HG03460 (cell line): ENCODE results near the gene FBXL19.
"Not testable (repeated sequence)": the region's sequence is repeated elsewhere in the genome, so short reads cannot be mapped to it uniquely, and the experiment has no call there.

Experiments
- ATAC-seq: cut with Tn5 transposase; IDR thresholded peaks from one replicate; pipeline ENCODE4 v1.9.1; 2021; ENCODE audit not compliant: unreplicated experiment

The FBXL19 gene, protein sequence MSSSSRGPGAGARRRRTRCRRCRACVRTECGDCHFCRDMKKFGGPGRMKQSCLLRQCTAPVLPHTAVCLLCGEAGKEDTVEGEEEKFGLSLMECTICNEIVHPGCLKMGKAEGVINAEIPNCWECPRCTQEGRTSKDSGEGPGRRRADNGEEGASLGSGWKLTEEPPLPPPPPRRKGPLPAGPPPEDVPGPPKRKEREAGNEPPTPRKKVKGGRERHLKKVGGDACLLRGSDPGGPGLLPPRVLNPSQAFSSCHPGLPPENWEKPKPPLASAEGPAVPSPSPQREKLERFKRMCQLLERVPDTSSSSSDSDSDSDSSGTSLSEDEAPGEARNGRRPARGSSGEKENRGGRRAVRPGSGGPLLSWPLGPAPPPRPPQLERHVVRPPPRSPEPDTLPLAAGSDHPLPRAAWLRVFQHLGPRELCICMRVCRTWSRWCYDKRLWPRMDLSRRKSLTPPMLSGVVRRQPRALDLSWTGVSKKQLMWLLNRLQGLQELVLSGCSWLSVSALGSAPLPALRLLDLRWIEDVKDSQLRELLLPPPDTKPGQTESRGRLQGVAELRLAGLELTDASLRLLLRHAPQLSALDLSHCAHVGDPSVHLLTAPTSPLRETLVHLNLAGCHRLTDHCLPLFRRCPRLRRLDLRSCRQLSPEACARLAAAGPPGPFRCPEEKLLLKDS

GRCh38 chr16:30923554-30924075 lies at the start of gene FBXL19:
TSS of gene FBXL19 (plus strand) at chr16:30923572. CDS start at chr16:30925755, 2,183 bp downstream.
- ATAC-seq: no peak

DNA sequence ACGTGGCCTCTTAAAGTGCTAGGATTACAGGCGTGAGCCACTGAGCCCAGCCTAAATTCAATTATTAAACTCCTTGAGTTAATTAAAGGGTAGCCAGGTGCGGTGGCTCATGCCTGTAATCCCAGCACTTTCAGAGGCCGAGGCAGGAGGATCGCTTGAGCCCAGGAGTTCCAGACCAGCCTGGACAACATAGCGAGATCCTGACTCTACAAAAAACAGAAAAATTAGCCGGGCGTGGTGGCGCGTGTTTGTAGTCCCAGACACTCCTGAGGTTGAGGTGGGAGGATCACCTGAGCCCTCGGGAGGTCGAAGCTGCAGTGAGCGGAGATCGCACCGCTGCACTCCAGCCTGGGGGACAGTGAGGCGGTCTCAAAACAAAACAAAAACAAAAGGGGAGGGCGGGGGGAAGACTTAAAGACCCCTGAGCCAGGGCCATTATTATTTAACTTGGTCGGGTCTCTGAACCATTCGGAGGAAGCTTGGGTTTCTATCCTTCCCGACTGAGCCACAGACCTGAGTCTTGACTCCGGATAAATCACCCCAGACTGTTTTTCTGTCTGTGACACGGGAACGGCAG lies 49.0 kb upstream of the FBXL19 start:
- no peak for ATAC-seq

- peak; percentile 77 for ATAC-seq
Measured at GRCh38 chr16:30874821-30875717, 48.3 kb upstream of the FBXL19 start.

DNA sequence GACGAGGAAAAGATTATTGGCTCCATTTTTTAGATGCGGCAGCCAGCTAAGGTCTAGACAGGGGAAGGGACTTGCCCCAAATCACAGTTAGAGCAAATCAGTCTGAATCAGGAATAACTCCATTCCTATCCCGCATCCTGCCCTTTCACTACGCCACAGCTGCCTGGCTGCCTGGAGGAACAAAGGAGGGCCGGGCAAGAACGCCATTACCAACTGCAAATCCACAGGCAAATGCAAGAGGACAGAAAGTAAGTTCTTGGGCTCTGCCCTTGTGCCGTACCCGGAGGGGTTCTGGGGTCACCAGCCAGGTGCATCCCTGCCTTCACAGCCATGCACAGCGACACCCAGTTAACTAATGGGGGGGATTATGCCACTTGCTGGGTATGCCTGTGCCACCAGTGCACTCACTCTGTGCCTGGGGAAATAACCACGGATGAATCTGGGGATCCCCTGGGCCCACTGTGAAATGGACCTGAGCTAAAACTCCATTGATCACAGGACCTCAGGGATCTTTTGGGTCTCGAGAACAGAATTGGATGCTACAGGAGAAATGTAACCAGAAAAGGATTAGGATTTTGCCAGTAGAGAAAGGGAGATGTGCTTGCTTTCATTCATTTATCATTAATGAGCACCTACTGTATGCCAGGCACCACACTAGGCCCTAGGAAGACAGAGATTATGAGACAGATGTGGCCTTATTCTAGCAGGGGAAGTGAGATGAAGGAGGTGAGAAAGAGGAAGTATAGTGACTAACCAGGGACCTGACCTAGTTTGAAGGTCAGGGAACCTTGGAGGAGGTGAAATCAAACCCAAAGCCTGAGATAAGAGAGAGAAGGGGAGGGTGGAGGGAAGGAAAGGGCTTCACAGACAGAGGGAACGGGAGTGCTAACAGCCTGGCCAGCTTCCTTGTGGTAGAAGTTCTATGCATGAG lies 47.2 kb upstream of the FBXL19 start:
- no peak for ATAC-seq

GRCh38 chr16:30876867-30877266 lies 46.5 kb upstream of the FBXL19 start:
- no peak for ATAC-seq

GRCh38 chr16:30882429-30883310 lies 40.7 kb upstream of the FBXL19 start:
- ATAC-seq: no peak

- ATAC-seq: peak; percentile 48
Measured at GRCh38 chr16:30884760-30885159, 38.6 kb upstream of the FBXL19 start.

DNA sequence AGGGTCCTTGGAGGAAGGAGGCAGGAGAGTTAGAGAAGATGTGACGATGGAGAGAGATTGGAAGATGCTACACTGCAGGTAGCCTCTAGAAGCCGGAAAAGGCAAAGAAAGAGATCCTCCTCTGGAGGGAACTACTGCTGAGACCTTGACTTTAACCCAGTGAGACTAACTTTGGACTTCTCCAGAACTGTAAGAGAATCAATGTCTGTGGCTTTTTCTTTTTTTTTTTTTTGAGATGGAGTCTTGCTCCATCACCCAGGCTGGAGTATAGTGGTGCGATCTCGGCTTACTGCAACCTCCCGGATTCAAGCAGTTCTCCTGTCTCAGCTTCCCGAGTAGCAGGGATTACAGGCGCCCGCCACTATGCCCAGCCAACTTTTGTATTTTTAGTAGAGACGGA lies 38.2 kb upstream of the FBXL19 start:
- no peak for ATAC-seq

DNA sequence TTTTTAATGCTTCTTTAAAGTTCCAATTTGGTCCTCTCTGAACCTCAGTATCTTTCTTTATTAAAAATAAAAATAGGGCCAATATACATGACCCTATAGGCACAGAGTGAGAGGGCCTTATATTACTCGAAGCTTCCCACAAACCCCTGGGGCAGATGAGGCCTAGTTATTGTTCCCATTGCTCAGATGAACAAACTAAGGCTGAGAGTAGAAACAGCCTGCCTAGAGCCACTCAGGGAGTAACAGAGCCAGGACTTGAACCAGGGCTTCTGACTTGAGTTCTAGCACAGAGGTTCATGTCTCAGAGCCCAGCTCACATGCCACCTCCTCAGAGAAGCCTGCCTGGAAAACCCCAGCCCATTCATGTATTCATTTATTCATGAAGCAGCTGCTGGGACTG lies 37.2 kb upstream of the FBXL19 start:
- no peak for ATAC-seq

DNA sequence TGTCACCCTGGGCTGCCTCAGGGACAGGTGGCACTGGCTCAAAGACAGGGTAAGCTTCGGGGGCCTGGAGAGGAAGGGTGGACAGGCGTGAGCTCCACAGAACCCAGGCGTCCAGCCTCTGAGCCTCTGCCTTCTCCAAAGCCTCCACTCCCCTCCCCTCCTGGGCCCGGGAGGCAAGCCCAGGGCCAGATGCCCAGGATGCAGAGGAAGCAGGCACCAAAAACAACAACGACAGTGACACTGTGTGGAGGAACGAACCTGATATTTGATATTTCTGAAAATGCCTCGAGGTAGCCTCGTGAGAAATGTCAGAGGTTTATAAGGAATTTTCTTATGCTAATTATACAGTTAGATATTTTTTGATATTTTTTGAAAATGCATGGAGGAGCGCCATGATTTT lies 35.4 kb upstream of the FBXL19 start:
- ATAC-seq: no peak

GRCh38 chr16:30888856-30889499 lies 34.4 kb upstream of the FBXL19 start:
- no peak for ATAC-seq

- no peak for ATAC-seq
Measured at GRCh38 chr16:30889721-30890120, 33.7 kb upstream of the FBXL19 start.

GRCh38 chr16:30891043-30891823 lies 32.1 kb upstream of the FBXL19 start:
- ATAC-seq: not testable (repeated sequence)

DNA sequence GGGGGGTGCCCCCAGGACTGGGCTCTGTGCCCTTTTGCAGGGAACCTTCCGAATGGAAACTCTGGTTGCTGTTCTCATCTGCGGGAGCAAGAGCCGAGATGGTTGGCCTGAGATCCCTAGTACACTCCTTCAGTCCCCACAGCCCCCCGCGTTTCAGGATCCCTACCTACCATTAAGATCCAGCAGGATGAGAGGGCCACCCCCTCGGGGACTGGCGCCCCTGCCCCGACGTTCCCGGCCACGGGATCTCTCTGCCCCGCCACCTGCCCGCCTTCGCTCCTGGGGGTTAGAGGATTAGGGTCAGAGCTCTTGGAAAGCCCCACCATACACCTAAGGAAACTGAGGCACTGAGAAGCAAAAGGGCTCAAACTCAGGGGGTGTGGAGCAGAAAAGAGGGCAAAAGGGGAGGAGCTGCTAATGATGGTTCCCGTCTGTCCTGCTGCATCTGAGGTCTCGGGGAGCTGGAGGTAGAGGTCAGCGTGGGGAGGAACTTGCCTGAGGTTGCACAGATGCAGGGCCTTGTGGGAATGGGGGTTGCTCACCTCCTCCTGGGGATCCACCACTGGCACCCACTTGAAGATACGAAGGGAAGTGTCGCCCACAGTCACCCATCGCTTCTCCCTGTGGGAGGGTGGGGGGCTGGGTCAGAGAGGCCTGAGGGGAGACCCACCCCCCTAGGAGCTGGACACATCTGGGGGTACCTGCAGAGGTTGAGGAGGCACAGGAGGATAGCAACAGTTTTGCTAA lies 30.5 kb upstream of the FBXL19 start:
- no peak for ATAC-seq

DNA sequence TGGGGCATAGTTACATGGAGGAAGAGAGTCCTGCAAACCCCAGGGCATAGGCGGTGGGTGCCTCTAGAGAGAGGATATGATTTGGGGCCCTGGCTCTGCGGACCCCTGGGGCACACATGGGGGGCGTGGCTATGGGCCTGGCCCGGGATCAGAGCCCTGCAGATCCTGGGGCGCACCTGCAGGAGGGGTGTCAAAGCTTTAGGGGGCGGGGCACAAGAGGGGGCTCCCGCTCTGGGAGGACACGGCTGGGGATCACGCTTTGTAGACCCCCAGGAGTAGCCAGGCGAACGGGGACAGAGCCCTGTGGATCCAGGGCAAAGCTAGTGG lies 30.0 kb upstream of the FBXL19 start:
- ATAC-seq: no peak

- peak; percentile 73 for ATAC-seq
Measured at GRCh38 chr16:30893744-30894539, 29.4 kb upstream of the FBXL19 start, which contains the start of gene BCL7C. TSS of gene BCL7C (minus strand) at chr16:30894077. CDS start at chr16:30893944, 133 bp downstream.
